ENCODE data around the gene LIPK. TPM values are rescaled to one million over a fixed set of nuclear protein-coding genes. Genes with fewer than 3 reads are reported as not detected.

The LIPK gene
- total and polyA plus RNA-seq, 9 of the 15 experiments (the other 6 are each of a cell fraction or from before 2014, with no cell fraction given), result not detected

DNA sequence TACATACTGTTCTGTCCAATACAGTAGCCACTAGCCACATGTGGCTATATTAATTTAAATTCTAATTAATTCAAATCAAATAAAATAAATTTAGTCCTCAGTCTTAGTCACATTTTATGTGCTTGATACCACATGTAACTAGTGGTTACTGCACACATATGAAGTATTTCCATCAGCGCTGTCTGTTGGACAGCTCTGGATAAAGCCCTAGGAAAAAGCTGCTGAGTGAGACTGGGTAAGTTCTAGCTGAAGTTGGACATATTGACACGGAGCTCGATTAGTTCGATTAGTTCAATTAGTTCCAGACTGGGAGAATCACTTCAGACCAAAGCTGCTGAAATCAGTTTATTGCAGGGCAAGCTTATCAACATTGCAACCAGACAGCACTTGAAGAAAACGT lies 81.4 kb downstream of the LIPK start:
- intact Hi-C loops (cut with micrococcal nuclease) (no loop called here), in situ Hi-C loops (cut with MboI) (no loop called here)
- ChIA-PET CTCF (ENCODE audit: low intra/inter-chr PET ratio) (no interaction called here), POLR2A (interaction anchor here (1.1 kb wide), 1 partner anchor 17 kb away, joined by 3 read pairs; no protein-coding TSS in a partner anchor)
- Histone ChIP-seq H3K36me3 (ENCODE audit: control insufficient read depth, insufficient read depth, low read length) (no peaks in the 10 kb centered on the region), H3K9ac (ENCODE audit: insufficient read depth in 1 of 2, low read depth in 2 of 2, low read length in 2 of 2) (no peak overlapping the region), H2AFZ (ENCODE audit: low read depth, low read length) (no peak overlapping the region), H3K27ac (ENCODE audit: extremely low read depth, low read depth, low read length) (no peak overlapping the region), H3K4me1 (replicated peaks in 1 of 2; ENCODE audit: control insufficient read depth in 2 of 2, insufficient read depth in 2 of 2, low read length in 2 of 2) (no peaks in the 10 kb centered on the region), H4K20me1 (replicated peaks; ENCODE audit: control insufficient read depth, insufficient read depth, low read length) (no peaks in the 10 kb centered on the region), H3K79me2 (ENCODE audit: control insufficient read depth, insufficient read depth, low read length) (no peaks in the 10 kb centered on the region), H3K9me3 (replicated peaks; ENCODE audit: control insufficient read depth, insufficient read depth, low read depth, low read length) (no peaks in the 10 kb centered on the region), H3K27me3 (ENCODE audit: control insufficient read depth in 2 of 2, insufficient read depth in 2 of 2, low read length in 2 of 2) (no peaks in the 10 kb centered on the region), H3K9me1 (ENCODE audit: control insufficient read depth, insufficient read depth, low read length) (no peaks in the 10 kb centered on the region), H3K4me3 (no peak overlapping the region), H3K4me2 (ENCODE audit: insufficient read depth, low read length) (no peak overlapping the region)
- FAIRE-seq (no peak), DNase-seq (ENCODE audit: extremely low read depth in 1 of 4, low spot score in 3 of 4) (no peak), ATAC-seq (no peak)
- 2% methylated on average over 5 of the region's 5 CpGs for WGBS (ENCODE audit: insufficient coverage, low coverage, missing lambda C conversion rate)
- TF ChIP-seq MTF1 (CRISPR knock-in tag; IDR thresholded peaks at IDR 0.05; ENCODE audit: borderline replicate concordance) (no peak), NFYB (IDR thresholded peaks at IDR 0.05; ENCODE audit: extremely low read depth, insufficient read length) (no peak), ZC3H4 (CRISPR knock-in tag; IDR thresholded peaks at IDR 0.05; ENCODE audit: borderline replicate concordance) (no peak), TCF7L2 (IDR thresholded peaks at IDR 0.05; ENCODE audit: low read depth, low read length) (no peak), NCOA6 (IDR thresholded peaks at IDR 0.05) (no peak)
- TF ChIP-seq, protein P1, sequence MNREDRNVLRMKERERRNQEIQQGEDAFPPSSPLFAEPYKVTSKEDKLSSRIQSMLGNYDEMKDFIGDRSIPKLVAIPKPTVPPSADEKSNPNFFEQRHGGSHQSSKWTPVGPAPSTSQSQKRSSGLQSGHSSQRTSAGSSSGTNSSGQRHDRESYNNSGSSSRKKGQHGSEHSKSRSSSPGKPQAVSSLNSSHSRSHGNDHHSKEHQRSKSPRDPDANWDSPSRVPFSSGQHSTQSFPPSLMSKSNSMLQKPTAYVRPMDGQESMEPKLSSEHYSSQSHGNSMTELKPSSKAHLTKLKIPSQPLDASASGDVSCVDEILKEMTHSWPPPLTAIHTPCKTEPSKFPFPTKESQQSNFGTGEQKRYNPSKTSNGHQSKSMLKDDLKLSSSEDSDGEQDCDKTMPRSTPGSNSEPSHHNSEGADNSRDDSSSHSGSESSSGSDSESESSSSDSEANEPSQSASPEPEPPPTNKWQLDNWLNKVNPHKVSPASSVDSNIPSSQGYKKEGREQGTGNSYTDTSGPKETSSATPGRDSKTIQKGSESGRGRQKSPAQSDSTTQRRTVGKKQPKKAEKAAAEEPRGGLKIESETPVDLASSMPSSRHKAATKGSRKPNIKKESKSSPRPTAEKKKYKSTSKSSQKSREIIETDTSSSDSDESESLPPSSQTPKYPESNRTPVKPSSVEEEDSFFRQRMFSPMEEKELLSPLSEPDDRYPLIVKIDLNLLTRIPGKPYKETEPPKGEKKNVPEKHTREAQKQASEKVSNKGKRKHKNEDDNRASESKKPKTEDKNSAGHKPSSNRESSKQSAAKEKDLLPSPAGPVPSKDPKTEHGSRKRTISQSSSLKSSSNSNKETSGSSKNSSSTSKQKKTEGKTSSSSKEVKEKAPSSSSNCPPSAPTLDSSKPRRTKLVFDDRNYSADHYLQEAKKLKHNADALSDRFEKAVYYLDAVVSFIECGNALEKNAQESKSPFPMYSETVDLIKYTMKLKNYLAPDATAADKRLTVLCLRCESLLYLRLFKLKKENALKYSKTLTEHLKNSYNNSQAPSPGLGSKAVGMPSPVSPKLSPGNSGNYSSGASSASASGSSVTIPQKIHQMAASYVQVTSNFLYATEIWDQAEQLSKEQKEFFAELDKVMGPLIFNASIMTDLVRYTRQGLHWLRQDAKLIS (CRISPR knock-in tag; IDR thresholded peaks at IDR 0.05), result no peak
- TF ChIP-seq, protein P2, sequence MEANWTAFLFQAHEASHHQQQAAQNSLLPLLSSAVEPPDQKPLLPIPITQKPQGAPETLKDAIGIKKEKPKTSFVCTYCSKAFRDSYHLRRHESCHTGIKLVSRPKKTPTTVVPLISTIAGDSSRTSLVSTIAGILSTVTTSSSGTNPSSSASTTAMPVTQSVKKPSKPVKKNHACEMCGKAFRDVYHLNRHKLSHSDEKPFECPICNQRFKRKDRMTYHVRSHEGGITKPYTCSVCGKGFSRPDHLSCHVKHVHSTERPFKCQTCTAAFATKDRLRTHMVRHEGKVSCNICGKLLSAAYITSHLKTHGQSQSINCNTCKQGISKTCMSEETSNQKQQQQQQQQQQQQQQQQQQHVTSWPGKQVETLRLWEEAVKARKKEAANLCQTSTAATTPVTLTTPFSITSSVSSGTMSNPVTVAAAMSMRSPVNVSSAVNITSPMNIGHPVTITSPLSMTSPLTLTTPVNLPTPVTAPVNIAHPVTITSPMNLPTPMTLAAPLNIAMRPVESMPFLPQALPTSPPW (CRISPR knock-in tag; IDR thresholded peaks at IDR 0.05), result no peak
- TF ChIP-seq, protein P3, sequence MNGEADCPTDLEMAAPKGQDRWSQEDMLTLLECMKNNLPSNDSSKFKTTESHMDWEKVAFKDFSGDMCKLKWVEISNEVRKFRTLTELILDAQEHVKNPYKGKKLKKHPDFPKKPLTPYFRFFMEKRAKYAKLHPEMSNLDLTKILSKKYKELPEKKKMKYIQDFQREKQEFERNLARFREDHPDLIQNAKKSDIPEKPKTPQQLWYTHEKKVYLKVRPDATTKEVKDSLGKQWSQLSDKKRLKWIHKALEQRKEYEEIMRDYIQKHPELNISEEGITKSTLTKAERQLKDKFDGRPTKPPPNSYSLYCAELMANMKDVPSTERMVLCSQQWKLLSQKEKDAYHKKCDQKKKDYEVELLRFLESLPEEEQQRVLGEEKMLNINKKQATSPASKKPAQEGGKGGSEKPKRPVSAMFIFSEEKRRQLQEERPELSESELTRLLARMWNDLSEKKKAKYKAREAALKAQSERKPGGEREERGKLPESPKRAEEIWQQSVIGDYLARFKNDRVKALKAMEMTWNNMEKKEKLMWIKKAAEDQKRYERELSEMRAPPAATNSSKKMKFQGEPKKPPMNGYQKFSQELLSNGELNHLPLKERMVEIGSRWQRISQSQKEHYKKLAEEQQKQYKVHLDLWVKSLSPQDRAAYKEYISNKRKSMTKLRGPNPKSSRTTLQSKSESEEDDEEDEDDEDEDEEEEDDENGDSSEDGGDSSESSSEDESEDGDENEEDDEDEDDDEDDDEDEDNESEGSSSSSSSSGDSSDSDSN (IDR thresholded peaks at IDR 0.05; ENCODE audit: borderline replicate concordance in 1 of 2, low read depth in 2 of 2, low read length in 2 of 2), result no peak
- BruUV-seq (replicated peaks), result no TSS peak

Data from K562 (cell line).